ENCODE results near the gene MED13L. TPM values are rescaled to one million over a fixed set of nuclear protein-coding genes. Genes with fewer than 3 reads are reported as not detected.

The MED13L gene
- total RNA-seq, 4 donors from 2014 or later = 153 to 251 (median 194) TPM

DNA sequence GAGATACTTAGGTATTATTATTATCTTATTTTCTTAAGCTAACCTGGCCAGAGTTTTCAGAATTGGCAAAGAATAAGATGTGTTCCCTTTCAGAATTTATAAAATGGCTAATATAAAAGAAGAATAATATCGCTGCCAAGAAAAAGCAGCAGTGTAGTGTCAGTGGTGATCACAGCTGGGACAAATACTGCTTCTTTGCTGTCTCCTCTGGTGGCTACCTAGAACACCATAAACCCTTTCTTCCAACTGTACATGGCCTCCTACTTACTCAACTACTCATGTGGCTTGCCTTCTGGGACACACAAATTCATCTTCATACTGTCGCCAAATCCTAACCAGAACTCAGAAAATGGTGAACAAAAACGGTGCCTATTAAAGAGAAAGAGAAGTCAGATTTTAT lies 72.7 kb downstream of the MED13L start:
- TF ChIP-seq, protein P1, sequence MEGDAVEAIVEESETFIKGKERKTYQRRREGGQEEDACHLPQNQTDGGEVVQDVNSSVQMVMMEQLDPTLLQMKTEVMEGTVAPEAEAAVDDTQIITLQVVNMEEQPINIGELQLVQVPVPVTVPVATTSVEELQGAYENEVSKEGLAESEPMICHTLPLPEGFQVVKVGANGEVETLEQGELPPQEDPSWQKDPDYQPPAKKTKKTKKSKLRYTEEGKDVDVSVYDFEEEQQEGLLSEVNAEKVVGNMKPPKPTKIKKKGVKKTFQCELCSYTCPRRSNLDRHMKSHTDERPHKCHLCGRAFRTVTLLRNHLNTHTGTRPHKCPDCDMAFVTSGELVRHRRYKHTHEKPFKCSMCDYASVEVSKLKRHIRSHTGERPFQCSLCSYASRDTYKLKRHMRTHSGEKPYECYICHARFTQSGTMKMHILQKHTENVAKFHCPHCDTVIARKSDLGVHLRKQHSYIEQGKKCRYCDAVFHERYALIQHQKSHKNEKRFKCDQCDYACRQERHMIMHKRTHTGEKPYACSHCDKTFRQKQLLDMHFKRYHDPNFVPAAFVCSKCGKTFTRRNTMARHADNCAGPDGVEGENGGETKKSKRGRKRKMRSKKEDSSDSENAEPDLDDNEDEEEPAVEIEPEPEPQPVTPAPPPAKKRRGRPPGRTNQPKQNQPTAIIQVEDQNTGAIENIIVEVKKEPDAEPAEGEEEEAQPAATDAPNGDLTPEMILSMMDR (IDR thresholded peaks at IDR 0.05) = no peak
- no peak for ATAC-seq (ENCODE audit: low FRiP score)
- DNase-seq (ENCODE audit: low spot score) = no peak

DNA sequence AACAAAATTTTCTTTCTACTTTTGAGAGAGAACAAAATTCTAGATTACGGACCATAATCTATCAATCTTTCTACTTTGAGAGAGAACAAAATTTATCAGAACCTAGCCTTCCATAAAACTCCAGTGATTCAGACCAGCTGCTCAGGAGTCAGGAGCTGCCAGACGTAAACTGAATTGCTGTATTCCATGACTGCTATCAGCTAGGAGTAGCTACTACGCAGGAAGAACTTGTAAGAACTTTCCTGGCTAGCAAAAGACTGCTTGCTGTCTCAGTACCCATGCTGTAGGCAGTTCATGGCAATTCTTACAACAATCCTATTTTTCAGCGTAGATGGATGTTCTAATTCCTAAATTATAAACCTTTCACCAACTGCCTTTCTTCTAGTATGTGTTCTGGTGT lies 73.3 kb downstream of the MED13L start:
- ATAC-seq (ENCODE audit: low FRiP score) = no peak
- TF ChIP-seq, protein P1 (IDR thresholded peaks at IDR 0.05) = no peak
- DNase-seq (ENCODE audit: low spot score) = no peak

DNA sequence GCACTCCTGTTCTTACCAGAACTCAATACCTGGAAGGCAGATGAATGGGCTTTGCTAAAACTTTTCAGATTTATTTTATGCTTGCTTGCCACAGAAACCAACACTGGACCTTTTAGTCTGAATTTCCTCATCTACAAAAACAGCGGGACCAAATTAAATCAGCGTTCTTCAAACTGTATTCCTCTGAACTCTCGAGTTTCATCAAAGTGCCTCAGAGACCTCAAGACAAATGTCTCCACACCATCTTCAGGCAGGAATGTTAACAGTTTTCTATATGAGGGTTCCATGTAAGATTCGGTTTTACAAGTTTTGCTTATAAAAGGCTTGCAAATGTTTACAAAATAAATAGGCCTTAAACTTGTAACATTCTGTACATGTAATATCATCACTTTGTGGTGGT lies 74.6 kb downstream of the MED13L start:
- TF ChIP-seq, protein P1 (IDR thresholded peaks at IDR 0.05) = no peak
- ATAC-seq (ENCODE audit: low FRiP score) (no peak), DNase-seq (ENCODE audit: low spot score) (no peak)

DNA sequence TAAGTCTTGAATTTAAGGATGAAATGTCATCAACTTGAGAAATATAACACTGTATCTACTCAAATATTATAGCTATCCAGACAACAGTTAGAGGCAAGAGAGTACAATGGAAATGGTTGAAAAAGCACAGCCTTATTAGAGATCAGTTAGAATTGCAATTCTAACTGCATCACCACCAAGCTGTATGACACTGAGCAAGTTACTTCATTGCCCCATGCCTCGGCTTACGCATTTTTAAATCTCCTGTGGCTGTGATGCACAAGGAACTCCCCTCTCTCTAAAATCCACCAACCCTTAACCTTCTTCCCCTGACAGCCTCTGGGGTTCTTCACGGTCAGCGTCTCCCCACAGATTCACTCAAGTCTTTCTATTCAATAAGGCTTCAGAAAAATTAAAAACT lies 75.1 kb downstream of the MED13L start:
- TF ChIP-seq, protein P1 (IDR thresholded peaks at IDR 0.05) = no peak
- DNase-seq (ENCODE audit: low spot score) = no peak
- no peak for ATAC-seq (ENCODE audit: low FRiP score)

DNA sequence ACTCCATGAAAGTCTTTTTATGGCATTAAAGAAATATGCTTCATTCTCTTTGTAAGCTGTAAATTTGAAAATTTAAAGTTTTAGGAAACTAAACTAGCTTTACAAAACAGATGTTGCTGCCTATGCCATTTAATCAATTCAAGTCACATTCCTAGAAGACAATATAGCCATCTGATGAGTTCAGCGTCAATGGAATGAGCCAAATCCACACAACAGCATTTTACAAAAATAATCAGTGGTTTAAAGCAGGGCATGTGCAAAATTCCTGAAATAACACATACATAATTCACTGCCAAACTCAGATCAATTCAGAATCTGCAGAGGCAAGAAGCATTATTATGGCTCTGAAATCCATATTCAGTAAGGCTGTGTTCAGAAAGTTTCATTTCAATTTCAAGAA lies 75.6 kb downstream of the MED13L start:
- DNase-seq (ENCODE audit: low spot score) = no peak
- no peak for ATAC-seq (ENCODE audit: low FRiP score)
- TF ChIP-seq, protein P1 (IDR thresholded peaks at IDR 0.05) = no peak

DNA sequence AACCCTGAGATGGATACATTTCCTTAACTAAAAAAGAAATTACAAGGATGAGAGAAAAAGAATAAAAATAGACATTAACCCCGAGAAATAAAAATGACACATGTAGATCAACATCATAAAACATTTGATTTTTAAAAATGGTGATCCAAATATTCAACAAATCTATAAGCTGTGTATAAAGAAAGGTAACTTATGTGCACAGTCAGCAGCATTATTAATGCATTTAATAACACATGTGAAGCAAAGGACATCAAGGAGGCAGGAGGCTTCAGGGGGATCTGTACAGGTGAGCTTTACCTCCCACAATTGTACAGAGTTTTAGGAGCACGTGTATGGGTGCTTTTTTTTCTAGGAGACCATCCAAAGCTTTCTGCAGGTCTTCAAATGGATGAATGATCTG lies 76.1 kb downstream of the MED13L start:
- ATAC-seq (ENCODE audit: low FRiP score) = no peak
- TF ChIP-seq, protein P1 (IDR thresholded peaks at IDR 0.05) = no peak
- DNase-seq (ENCODE audit: low spot score) = no peak

DNA sequence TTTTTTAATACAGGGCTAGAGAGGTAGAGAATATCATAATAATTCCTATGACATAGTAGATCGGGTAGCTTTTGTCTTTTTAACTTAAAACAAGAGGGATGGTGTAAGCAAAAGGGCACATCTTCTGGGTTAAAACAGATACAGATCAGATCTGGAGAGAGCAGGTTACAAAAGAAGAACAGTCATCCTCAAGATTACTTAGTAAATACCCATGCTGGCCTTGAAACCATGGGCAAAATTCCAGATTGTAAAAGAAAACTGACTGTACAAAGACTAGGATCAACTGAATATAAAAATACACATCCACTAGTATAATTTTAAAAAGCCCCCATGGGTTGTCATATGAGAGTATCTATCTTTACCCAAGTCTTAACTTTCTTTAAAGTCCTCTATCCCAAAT lies 76.7 kb downstream of the MED13L start:
- TF ChIP-seq, protein P1 (IDR thresholded peaks at IDR 0.05) = no peak
- no peak for ATAC-seq (ENCODE audit: low FRiP score)
- DNase-seq (ENCODE audit: low spot score) = no peak

Measured in omental fat pad (tissue), 4 donors.